ENCODE results near the gene IMMP2L.
A peak's percentile ranks its signal among the peaks of the same experiment; 100 is the strongest.

IMMP2L gene

DNA sequence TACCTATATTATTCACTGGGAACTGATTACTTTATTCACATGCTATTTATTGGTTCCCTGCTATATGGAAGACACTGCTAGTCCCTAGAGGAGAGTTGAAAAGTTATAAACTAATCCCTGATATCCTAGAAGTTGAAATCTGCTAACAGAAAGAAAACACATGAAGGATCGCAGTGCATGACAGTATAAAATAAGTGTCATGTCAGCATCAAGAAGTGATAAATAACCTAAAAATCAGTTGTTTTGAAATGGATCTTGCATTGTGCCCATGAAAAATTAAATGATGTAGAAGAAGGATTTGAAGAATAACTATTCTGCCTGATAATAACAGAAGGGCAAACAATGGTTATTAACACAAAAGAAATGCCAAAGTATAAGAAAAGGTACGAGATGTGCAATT lies 764.6 kb downstream of the IMMP2L start:
- no peak for DNase-seq (ENCODE audit: low read depth)
- H3K4me3 ChIP-seq (ENCODE audit: low read length), result no peak overlapping the region
- TF ChIP-seq, protein P1, sequence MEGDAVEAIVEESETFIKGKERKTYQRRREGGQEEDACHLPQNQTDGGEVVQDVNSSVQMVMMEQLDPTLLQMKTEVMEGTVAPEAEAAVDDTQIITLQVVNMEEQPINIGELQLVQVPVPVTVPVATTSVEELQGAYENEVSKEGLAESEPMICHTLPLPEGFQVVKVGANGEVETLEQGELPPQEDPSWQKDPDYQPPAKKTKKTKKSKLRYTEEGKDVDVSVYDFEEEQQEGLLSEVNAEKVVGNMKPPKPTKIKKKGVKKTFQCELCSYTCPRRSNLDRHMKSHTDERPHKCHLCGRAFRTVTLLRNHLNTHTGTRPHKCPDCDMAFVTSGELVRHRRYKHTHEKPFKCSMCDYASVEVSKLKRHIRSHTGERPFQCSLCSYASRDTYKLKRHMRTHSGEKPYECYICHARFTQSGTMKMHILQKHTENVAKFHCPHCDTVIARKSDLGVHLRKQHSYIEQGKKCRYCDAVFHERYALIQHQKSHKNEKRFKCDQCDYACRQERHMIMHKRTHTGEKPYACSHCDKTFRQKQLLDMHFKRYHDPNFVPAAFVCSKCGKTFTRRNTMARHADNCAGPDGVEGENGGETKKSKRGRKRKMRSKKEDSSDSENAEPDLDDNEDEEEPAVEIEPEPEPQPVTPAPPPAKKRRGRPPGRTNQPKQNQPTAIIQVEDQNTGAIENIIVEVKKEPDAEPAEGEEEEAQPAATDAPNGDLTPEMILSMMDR (conservative IDR thresholded peaks at IDR 0.05; ENCODE audit: low read depth, low read length), result no peak

DNA sequence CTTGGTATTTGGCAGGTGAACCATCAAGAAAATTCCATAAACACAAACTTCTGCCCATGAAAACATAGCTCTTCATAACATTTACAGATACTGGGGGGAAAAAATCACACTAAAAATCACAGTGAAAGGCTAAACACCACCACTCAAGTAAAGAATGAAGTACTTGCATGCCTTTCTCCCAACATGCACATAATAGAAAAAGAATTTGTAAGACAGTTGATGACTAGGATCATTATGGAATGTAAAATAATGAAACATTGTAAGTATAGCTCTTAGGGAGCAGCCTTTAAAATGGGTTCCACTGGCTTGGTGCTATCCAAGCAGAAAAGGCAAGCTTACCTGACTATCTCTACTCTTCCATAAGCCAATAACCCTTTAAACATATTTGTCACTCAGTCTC lies 771.3 kb downstream of the IMMP2L start:
- TF ChIP-seq, protein P1 (conservative IDR thresholded peaks at IDR 0.05; ENCODE audit: low read depth, low read length), result no peak
- no peak for DNase-seq (ENCODE audit: low read depth)
- H3K4me3 ChIP-seq (ENCODE audit: low read length), result no peak overlapping the region

DNA sequence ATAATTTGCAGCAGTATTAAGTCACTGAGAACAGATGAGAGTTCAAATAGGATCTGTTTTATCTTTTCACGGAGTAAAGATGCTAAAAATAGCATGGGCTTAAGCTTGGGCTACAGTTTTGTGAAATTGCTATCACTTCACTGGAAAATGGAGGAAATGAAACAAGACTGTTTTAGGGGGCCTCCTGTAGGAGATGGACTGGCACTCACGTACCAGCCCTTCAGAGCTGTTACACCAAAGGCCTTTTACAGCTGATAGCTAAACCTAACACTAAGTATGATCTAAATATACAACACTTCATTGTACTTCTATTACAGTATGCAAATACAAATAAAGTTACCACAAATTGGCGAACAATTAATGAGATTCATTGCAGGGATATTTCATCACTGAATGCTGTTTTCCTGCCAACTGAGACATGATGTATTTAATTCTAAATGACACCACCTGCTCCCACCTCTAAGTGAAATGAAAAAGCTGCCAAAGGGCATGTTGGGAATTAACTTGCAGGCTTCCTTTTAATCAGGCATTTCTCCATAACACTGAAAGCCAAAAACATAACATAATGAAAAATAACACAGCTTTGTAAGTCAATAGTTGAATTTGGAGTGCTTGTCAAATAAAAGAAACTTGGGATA lies 775.8 kb downstream of the IMMP2L start:
- H3K4me3 ChIP-seq (ENCODE audit: low read length), result no peak overlapping the region
- TF ChIP-seq, protein P1 (conservative IDR thresholded peaks at IDR 0.05; ENCODE audit: low read depth, low read length), result no peak
- no peak for DNase-seq (ENCODE audit: low read depth)

DNA sequence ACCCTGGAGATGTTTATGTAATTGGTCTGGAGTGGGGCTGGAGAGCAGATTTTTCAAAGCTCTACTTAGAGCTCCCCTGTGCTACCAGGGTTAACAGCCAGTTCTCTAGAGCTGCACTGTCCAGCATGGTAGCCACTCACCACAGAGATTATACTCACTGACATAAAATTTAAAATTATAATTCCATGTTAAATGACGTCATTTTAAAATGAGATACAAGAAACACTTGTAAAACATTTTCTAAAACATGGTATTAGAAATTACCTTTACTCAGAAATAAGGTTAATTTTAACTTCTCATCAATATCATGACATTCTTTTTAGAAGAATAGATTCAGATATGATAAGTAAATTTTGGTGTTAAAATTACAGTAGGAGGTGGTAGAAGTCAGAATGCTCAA lies 777.5 kb downstream of the IMMP2L start:
- H3K4me3 ChIP-seq (ENCODE audit: low read length), result no peak overlapping the region
- TF ChIP-seq, protein P1 (conservative IDR thresholded peaks at IDR 0.05; ENCODE audit: low read depth, low read length), result no peak
- no peak for DNase-seq (ENCODE audit: low read depth)

DNA sequence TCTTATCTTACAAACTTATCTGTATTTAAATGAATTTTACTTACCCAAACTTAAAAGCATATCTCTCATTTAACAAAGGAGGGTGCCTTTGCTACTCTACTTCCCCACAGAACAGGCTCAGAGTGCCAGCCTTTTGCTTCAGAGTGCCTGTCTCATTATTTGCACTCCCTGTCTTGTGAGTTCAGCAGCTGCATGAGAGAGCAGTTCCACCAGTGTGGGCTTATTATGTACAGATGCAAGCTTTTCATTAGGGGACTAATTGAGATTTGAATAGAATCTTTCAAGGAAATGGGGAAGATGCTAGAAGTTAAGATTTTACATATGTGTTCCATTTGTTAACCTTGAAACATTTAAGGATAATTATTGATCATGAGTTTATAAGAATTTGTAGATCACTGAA lies 781.6 kb downstream of the IMMP2L start:
- no peak for DNase-seq (ENCODE audit: low read depth)
- H3K4me3 ChIP-seq (ENCODE audit: low read length), result no peak overlapping the region

DNA sequence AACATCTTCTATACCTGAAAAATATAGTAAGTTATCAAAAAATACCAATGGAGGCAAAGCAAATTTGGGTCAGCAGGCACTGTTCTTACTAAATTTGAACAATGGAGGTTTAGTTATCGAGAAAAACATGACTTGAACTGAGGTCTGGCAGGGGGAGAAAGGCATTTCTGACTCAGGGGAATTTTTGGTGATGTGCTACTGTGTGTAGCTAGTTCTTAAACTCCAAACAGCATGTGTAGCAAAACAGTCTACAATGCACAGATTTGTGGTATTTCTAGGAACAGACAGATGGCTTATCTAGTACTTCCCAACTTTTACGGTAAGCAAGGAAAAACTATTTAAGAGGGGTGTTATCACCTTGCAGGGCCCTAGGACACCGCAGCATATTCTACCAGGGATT lies 783.0 kb downstream of the IMMP2L start:
- TF ChIP-seq, protein P1 (conservative IDR thresholded peaks at IDR 0.05; ENCODE audit: low read depth, low read length), result no peak
- H3K4me3 ChIP-seq (ENCODE audit: low read length), result no peak overlapping the region
- no peak for DNase-seq (ENCODE audit: low read depth)

More for the DNA sequence above, 781.6 kb downstream of the IMMP2L start:
- TF ChIP-seq, protein P1 (conservative IDR thresholded peaks at IDR 0.05; ENCODE audit: low read depth, low read length), result no peak

DNA sequence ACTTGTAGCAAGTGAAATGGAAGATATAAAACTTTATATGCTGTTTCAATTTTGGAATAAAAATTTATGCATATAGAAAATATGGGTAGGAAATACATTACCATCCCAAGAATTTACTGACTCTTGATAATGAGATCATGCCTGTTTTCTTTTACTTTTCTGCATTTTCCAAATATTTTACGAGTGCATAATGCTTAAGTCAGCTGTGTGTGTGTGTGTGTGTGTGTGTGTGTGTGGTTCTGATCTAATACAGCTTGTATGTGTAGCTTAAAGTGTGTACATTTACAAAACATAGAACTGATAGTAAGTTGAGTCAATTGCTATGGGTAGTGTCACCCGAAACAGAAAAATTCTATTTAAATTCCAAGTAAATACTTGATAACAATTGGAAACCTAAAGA lies 787.2 kb downstream of the IMMP2L start:
- DNase-seq (ENCODE audit: low read depth), result peak; percentile 23
- TF ChIP-seq, protein P1 (conservative IDR thresholded peaks at IDR 0.05; ENCODE audit: low read depth, low read length), result no peak
- H3K4me3 ChIP-seq (ENCODE audit: low read length), result no peak overlapping the region

Data from retinal pigment epithelial cell (primary cell).